Endothelial cell of umbilical vein (primary cell): ENCODE data around the gene NGEF. TPM values are rescaled to one million over a fixed set of nuclear protein-coding genes. Genes with fewer than 3 reads are reported as not detected.

Experiments
- BruUV-seq: library from RNA; stranded (reverse); fragments of 400-500 nt; replicated peaks from 2 replicates; lab custom pipeline; 2021; lab: Mats Ljungman, UMichigan
- CTCF ChIA-PET: fragments of 300-600, 350-600 bp; sonication (Branson Sonifier 250); formaldehyde crosslinking; loops from one replicate; lab custom pipeline; 2021; ENCODE audit warnings: antibody characterized with exemption, inconsistent platforms; lab: Charles Lee
- POLR2A ChIA-PET: fragments of 300-600, 350-600 bp; sonication (Branson Sonifier 250); formaldehyde crosslinking; loops from one replicate; lab custom pipeline; 2021; ENCODE audit warnings: antibody characterized with exemption, inconsistent platforms; lab: Charles Lee
- DNase-seq: peaks from one replicate; pipeline ENCODE4 v3.0.0-alpha.2; 2011; ENCODE audit warnings: low read depth, low spot score
- FAIRE-seq: peaks from 2 replicates; lab custom pipeline; 2011; peaks lifted over from hg19 to GRCh38; lab: Jason Lieb, UNC
- H2AFZ ChIP-seq: 2 replicates; pipeline ENCODE4 v1.6.0; 2012; ENCODE audit warnings: low read depth, low read length, control low read depth, inconsistent platforms
- H3K27ac ChIP-seq: 2 replicates; pipeline ENCODE4 v1.5.1; 2011; ENCODE audit warnings: low read depth, mild to moderate bottlenecking, control low read depth, low read length, moderate library complexity; ENCODE audit not compliant: insufficient read depth
- H3K27me3 ChIP-seq, 2 experiments: 2 replicates each; pipeline versions ENCODE4 v1.6.0 to v1.6.1; 2011; ENCODE audit warnings: low read length in 2 of 2, mixed read lengths in 1 of 2; ENCODE audit not compliant: control insufficient read depth in 2 of 2, insufficient read depth in 2 of 2
- H3K36me3 ChIP-seq, 2 experiments: 2 replicates in 1 of 2; 3 replicates in 1 of 2; pipeline ENCODE4 v1.5.1; 2011; ENCODE audit warnings: low read length in 2 of 2, mild to moderate bottlenecking in 1 of 2, moderate library complexity in 1 of 2; ENCODE audit not compliant: control insufficient read depth in 2 of 2, insufficient read depth in 2 of 2; ENCODE audit errors: extremely low read depth in 1 of 2
- H3K4me1 ChIP-seq: 3 replicates; pipeline ENCODE4 v1.5.1; 2011; ENCODE audit warnings: mild to moderate bottlenecking, low read length; ENCODE audit not compliant: control insufficient read depth, insufficient read depth; ENCODE audit errors: extremely low read depth
- H3K4me2 ChIP-seq: 2 replicates; pipeline ENCODE4 v1.6.1; 2011; ENCODE audit warnings: low read length, control low read depth, mixed read lengths; ENCODE audit not compliant: insufficient read depth
- H3K4me3 ChIP-seq, 3 experiments: fragments of 200-600 bp in 1 of 3; sonication (generic), shearing (Covaris generic) in 1 of 3; replicated peaks in 1 of 3; 2 replicates each; pipeline ENCODE4 v1.5.1; 2011 to 2016; ENCODE audit warnings: control low read depth in 3 of 3, low read length in 3 of 3, mild to moderate bottlenecking in 2 of 3, inconsistent platforms in 1 of 3, low read depth in 1 of 3, moderate library complexity in 1 of 3; ENCODE audit not compliant: insufficient read depth in 1 of 3
- H3K79me2 ChIP-seq: 2 replicates; pipeline ENCODE4 v1.6.0; 2012; ENCODE audit warnings: low read length, inconsistent platforms; ENCODE audit not compliant: control insufficient read depth, insufficient read depth
- H3K9ac ChIP-seq: replicated peaks from 2 replicates; pipeline ENCODE3; 2011; ENCODE audit warnings: low read length, control low read depth; ENCODE audit not compliant: insufficient read depth; ENCODE audit errors: extremely low read depth
- H3K9me1 ChIP-seq: replicated peaks from 3 replicates; pipeline ENCODE4 v1.6.0; 2011; ENCODE audit warnings: mild to moderate bottlenecking, low read length; ENCODE audit not compliant: control insufficient read depth, insufficient read depth; ENCODE audit errors: extremely low read depth
- H3K9me3 ChIP-seq: replicated peaks from 2 replicates; pipeline ENCODE4 v1.5.1; 2012; ENCODE audit warnings: low read length, inconsistent platforms; ENCODE audit not compliant: control insufficient read depth, insufficient read depth
- H4K20me1 ChIP-seq: replicated peaks from 2 replicates; pipeline ENCODE3; 2011; ENCODE audit warnings: mild to moderate bottlenecking, low read length; ENCODE audit not compliant: control insufficient read depth, insufficient read depth; ENCODE audit errors: extremely low read depth
- CTCF ChIP-seq, 2 donors: IDR thresholded peaks; 1 replicate in 1 of 2; 2 replicates in 1 of 2; pipeline ENCODE4 v1.5.1; 2011; ENCODE audit warnings: low read length in 2 of 2, mild to moderate bottlenecking in 2 of 2, moderate library complexity in 2 of 2, control low read depth in 1 of 2, inconsistent platforms in 1 of 2, low read depth in 1 of 2; ENCODE audit not compliant: insufficient read depth in 1 of 2; ENCODE audit errors: extremely low read depth in 1 of 2
- EZH2 ChIP-seq: IDR thresholded peaks from 2 replicates; pipeline ENCODE4 v1.6.1; 2012; ENCODE audit warnings: borderline replicate concordance, low read depth, mild to moderate bottlenecking, moderate library complexity, low read length, inconsistent platforms; ENCODE audit not compliant: severe bottlenecking
- FOS ChIP-seq: IDR thresholded peaks from 2 replicates; pipeline ENCODE4 v1.6.1; 2011; ENCODE audit warnings: mild to moderate bottlenecking, low read length, moderate library complexity, borderline replicate concordance; ENCODE audit not compliant: insufficient read depth
- GATA2 ChIP-seq: IDR thresholded peaks from 2 replicates; pipeline ENCODE4 v1.7.0; 2011; ENCODE audit warnings: low read depth, mild to moderate bottlenecking, moderate library complexity, mixed read lengths, low read length; ENCODE audit not compliant: insufficient read length, insufficient read depth
- JUN ChIP-seq: IDR thresholded peaks from 2 replicates; pipeline ENCODE4 v1.6.1; 2011; ENCODE audit warnings: borderline replicate concordance, low read depth; ENCODE audit not compliant: insufficient read length, insufficient read depth
- MAX ChIP-seq: IDR thresholded peaks from 2 replicates; pipeline ENCODE4 v1.6.1; 2011; ENCODE audit not compliant: insufficient read depth, insufficient read length
- MYC ChIP-seq: IDR thresholded peaks from one replicate; pipeline ENCODE4 v1.6.1; 2011; ENCODE audit warnings: mild to moderate bottlenecking, low read depth, low read length
- POLR2A ChIP-seq: IDR thresholded peaks from 2 replicates; pipeline ENCODE4 v1.6.1; 2012; ENCODE audit warnings: low read depth, mild to moderate bottlenecking, control low read depth, low read length
- POLR2AphosphoS5 ChIP-seq: IDR thresholded peaks from 2 replicates; pipeline ENCODE4 v1.6.1; 2012; ENCODE audit warnings: low read depth, mild to moderate bottlenecking, control low read depth, low read length, moderate library complexity; ENCODE audit not compliant: insufficient read depth
- dilution Hi-C: fragments of 300-500 bp; cut with MboI; formaldehyde crosslinking; loops from one replicate; pipeline ENCODE4 v1.15.0; 2019; ENCODE audit warnings: low sequenced_read_pairs; ENCODE audit not compliant: extremely low pct_ligation_motif_present
- intact Hi-C: fragments of 100-400 bp; cut with micrococcal nuclease; formaldehyde crosslinking; loops from one replicate; pipeline ENCODE4 v1.10.0; 2022
- polyA plus RNA-seq, 4 experiments: library from polyadenylated mRNA; depleted of rRNA in 3 of 4; stranded (reverse) in 3 of 4; unstranded in 1 of 4; fragments of >200 nt; gene quantifications; 2 replicates each; pipeline versions ENCODE4 v1.2.1 to v1.2.3, GENCODE V29; 2011 to 2012; ENCODE audit warnings: missing spikeins in 1 of 4
- total RNA-seq: library from RNA; stranded (reverse); gene quantifications from 2 replicates; pipeline ENCODE4 v1.2.3, GENCODE V29; 2021

The NGEF gene
- total and polyA plus RNA-seq, 2 donors (not counting 3 experiments of a cell fraction or from before 2014, with no cell fraction given) = 0.22 to 0.41 TPM

DNA sequence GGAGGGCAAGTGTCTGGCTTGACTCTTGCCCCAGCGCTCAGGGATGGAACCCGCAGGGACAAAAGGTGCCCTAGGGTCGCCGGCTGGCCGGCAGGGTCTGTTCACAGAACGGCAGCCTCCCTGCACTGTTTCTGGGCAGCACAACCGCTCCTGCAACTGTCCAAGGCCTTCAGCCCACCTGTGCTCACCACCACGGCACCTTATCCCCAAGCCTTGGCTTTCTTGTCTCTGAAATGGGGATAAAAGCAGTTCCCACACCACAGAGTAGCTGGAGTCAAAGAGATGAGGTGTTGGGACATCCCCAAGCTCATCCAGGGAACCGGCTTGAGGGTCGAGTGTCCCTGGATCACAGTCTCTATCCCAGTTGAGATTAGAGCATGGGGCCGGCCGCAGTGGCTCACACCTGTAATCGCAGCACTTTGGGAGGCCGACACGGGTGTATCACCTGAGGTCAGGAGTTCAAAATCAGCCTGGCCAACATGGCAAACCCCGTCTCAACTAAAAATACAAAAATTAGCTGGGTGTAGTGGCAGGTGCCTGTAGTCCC, 138.3 kb downstream of the NGEF start:
- no peak overlapping the region for H3K4me3 ChIP-seq
- DNase-seq (no peak), FAIRE-seq (no peak)
- POLR2A ChIA-PET = no interaction called here
- dilution Hi-C loops (no loop called here), intact Hi-C loops (loop anchor here (1.0 kb wide), 1 partner anchor 377 kb away; the partner anchor contains the start of gene ATG16L1)
- H3K36me3 ChIP-seq = no peaks in the 10 kb centered on the region
- no peak overlapping the region for H3K4me2 ChIP-seq
- TF ChIP-seq FOS (no peak), MAX (no peak), POLR2AphosphoS5 (no peak), GATA2 (no peak), EZH2 (no peak), JUN (no peak), CTCF (IDR thresholded peaks at IDR 0.05; ENCODE audit: extremely low read depth in 1 of 2, insufficient read depth in 1 of 2, low read depth in 1 of 2, low read length in 2 of 2) (no peak), POLR2A (no peak), MYC (no peak)
- H3K27me3 ChIP-seq = no peaks in the 10 kb centered on the region
- no peak overlapping the region for H3K27ac ChIP-seq
- no peaks in the 10 kb centered on the region for H3K9me3 ChIP-seq
- no peaks in the 10 kb centered on the region for H3K9me1 ChIP-seq
- no peaks in the 10 kb centered on the region for H4K20me1 ChIP-seq
- no peaks in the 10 kb centered on the region for H3K79me2 ChIP-seq
- H3K4me1 ChIP-seq = no peaks in the 10 kb centered on the region
- H2AFZ ChIP-seq = no peak overlapping the region
- no TSS peak for BruUV-seq
- CTCF ChIA-PET = interaction anchor here (1.3 to 3.0 kb wide), 3 partner anchors 15 to 179 kb away, joined by 3 to 31 read pairs (median 8); no protein-coding TSS in a partner anchor
- no peak overlapping the region for H3K9ac ChIP-seq
